SH-SY5Y (cell line): ENCODE results near the gene GALNT18.

Experiments
- GATA2 ChIP-seq: IDR thresholded peaks from 2 replicates; pipeline ENCODE4 v1.6.1; 2011; ENCODE audit warnings: mild to moderate bottlenecking, low read depth, low read length
- GATA3 ChIP-seq: IDR thresholded peaks from 2 replicates; pipeline ENCODE4 v1.6.1; 2011; ENCODE audit warnings: low read depth, mild to moderate bottlenecking, low read length, moderate library complexity

DNA sequence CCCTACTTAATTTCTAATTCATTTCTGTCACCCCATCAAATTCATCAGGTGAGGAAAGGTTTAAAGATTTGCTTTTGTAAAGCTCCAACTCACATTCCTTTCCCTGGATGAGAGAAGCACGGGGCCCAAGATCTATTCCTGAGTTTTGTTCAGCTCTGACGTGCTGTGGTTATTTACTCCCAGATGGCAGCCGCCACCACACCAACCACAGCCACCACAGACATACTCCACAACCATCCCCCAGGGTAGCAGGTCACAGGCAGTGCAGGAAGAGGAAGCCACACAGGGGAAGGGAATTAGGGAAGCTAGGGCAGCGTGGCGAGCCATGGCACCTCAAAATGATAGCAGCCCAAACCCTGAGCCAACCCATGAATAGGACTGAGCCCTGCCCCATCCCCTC lies 205.3 kb downstream of the GALNT18 start:
- TF ChIP-seq GATA2, result no peak
- no peak for TF ChIP-seq GATA3
